GM13977 (cell line): Measurements from ENCODE around the gene PTGDS.

Source experiments
- DNase-seq: peaks from one replicate; pipeline ENCODE4 v3.0.0; 2012; ENCODE audit warnings: low spot score
- CTCF ChIP-seq: IDR thresholded peaks from 2 replicates; pipeline ENCODE4 v1.5.1; 2012; ENCODE audit warnings: mild to moderate bottlenecking, control low read depth; ENCODE audit not compliant: insufficient read depth; ENCODE audit errors: extremely low read depth, missing control alignments
- in situ Hi-C: fragments of 300-500 bp; cut with MboI; formaldehyde crosslinking; loops from one replicate; pipeline ENCODE4 v1.12.0; 2022; ENCODE audit warnings: low sequenced_read_pairs, low pct_unique_long_range_greater_than_20kb, mixed read lengths, inconsistent platforms; ENCODE audit not compliant: unreplicated experiment

PTGDS gene

GRCh38 chr9:137017071-137017470 lies 39.8 kb downstream of the PTGDS start:
- in situ Hi-C loops = no loop called here
- no peak for DNase-seq
- no peak for TF ChIP-seq CTCF

- TF ChIP-seq CTCF = no peak
- in situ Hi-C loops = no loop called here
- no peak for DNase-seq
Observed at GRCh38 chr9:137017791-137018497, 40.6 kb downstream of the PTGDS start.

GRCh38 chr9:137018761-137019559 lies 41.7 kb downstream of the PTGDS start:
- DNase-seq = no peak
- in situ Hi-C loops = no loop called here
- TF ChIP-seq CTCF = no peak

- no peak for TF ChIP-seq CTCF
- DNase-seq = no peak
- in situ Hi-C loops = no loop called here
Observed at GRCh38 chr9:137019891-137020683, 42.8 kb downstream of the PTGDS start.

- TF ChIP-seq CTCF = no peak
- DNase-seq = no peak
- in situ Hi-C loops = no loop called here
Observed at GRCh38 chr9:137020771-137021567, 43.7 kb downstream of the PTGDS start.

GRCh38 chr9:137021568-137021978 lies 44.3 kb downstream of the PTGDS start:
- DNase-seq = no peak
- in situ Hi-C loops = no loop called here
- no peak for TF ChIP-seq CTCF
